NT2/D1 (cell line): ENCODE measurements around the gene MAD1L1.

Source experiments
- SUZ12 ChIP-seq: IDR thresholded peaks from 2 replicates; pipeline ENCODE4 v1.6.1; 2011; ENCODE audit not compliant: insufficient read length, insufficient read depth; ENCODE audit errors: extremely low read depth
- YY1 ChIP-seq: IDR thresholded peaks from 2 replicates; pipeline ENCODE4 v1.6.1; 2011; ENCODE audit not compliant: insufficient read length, insufficient read depth
- ZNF274 ChIP-seq: IDR thresholded peaks from 2 replicates; pipeline ENCODE4 v1.6.1; 2011; ENCODE audit warnings: mild to moderate bottlenecking, low read depth, low read length

DNA sequence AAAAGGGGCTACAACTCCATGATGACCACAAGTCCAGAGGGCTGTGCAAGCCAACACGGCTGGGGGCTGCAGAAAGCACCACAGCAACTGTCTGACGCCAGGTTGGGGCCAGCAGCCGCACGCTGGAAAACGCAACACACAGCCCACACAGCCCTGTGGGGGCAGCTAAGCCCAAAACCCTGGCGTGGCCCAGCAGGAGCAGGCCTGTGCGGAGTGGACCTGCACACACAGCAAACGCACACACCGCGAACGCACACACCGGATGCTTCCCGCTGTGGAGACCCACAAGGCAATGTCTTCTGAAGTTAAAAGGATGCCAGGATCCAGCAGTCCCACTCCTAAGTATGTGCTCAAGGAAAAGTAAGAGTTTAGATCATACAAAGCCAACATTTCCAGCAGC, 121.2 kb downstream of the MAD1L1 start:
- TF ChIP-seq YY1, result no peak
- TF ChIP-seq ZNF274, result no peak
- TF ChIP-seq SUZ12, result no peak
